GM19328 (cell line): ENCODE data around the gene SNX10.

Experiments used
- ATAC-seq: cut with Tn5 transposase; IDR thresholded peaks from one replicate; pipeline ENCODE4 v1.9.1; 2021; ENCODE audit warnings: mild to moderate bottlenecking, moderate library complexity; ENCODE audit not compliant: unreplicated experiment

Gene SNX10

DNA sequence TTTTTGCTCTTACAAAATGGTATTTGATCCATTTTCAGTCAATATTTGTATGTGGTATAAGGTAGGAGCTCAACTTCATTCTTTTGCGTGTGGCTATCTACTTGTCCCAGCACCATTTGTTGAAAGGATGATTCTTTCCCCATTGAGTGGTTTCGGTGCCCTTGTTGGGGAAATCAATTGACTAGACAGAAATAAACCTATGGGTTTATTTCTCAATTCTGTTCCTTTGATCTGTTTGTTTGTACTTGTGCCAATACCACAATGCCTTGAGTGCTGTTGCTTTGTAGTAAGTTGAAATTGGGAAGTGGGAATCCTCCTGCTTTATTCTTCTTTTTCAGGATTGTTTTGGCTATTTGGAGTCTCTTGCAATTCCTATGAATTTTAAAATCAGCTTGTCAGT is 41.0 kb downstream of the SNX10 start:
- no peak for ATAC-seq

DNA sequence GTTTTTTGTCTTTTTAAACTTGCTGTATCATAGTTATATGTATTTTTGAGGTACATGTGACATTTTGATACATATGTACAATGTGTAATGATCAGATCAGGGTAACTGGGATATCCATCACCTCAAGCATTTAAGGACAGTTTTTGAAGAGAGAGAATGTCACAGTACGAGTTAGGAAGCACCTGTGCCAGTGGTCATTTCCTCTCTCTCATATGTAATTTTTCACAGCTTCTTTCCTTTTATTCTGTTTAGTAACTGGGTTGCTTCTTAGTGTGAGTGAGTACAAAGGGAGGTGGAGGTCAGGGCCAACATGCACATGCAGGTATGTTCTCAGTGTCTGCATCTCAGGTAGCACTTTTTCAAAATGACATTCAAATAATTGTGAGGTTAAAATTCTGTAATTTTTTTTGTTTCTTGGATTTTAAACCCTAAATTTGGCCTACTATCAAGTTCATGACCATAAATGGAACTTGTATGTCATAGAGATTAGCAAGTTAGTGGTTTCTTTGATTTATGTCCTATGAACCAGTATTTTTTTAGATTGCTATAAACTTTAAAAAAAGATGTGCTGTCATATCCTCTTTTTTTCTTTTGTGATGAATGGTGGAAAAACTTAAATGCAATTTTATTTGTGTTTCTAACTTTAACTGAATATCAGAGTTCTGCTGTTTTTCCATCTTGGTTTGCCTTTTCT is 42.7 kb downstream of the SNX10 start:
- no peak for ATAC-seq

DNA sequence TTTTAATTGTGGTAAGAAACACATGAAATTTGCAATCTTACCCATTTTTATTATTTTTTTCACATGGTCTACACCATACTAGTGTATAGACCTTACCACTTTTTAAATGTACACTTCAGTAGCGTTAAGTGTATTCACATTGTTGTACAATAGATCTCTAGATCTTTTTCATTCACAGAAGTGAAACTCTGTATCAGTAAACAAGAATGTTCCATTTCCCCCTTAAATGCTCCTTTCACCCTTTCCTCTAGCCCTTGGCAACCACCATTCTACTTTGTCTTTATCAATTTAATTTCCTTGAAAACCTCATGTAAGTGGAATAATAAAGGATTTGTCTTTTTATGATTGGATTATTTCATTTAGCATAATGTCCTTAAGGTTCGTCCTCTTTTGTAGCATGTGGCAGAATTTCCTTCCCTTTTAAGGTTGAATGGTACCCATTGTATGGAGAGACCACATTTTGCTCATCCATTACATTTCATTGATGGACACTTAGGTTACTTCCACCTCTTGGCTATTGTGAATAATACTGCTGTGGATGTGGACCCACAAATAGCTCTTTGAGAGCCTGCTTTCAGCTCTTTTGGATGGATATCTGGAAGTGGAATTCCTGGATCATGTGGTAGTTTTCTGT is 45.7 kb downstream of the SNX10 start:
- no peak for ATAC-seq

GRCh38 chr7:26340476-26341018 is 48.9 kb downstream of the SNX10 start:
- ATAC-seq, result no peak

GRCh38 chr7:26343320-26343832 is 51.7 kb downstream of the SNX10 start:
- ATAC-seq, result no peak

DNA sequence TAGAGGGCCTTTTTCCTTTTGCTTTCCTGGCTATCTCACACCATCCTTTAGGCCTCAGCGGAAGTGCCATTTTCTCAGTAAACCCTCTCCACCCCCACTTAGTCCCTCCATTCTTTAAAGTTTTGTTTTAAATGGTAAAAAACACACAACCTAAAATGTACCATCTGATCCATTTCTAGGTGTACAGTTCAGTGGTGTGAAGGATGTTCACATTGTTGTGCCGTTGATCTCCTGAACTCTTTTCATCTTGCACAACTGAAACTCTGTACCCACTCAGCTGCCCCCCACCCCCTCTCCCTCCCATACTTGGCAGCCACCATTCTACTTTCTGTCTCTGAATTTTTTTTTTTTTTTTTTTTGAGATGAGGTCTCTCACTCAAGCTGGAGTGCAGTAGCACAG is 52.2 kb downstream of the SNX10 start:
- ATAC-seq, result no peak

DNA sequence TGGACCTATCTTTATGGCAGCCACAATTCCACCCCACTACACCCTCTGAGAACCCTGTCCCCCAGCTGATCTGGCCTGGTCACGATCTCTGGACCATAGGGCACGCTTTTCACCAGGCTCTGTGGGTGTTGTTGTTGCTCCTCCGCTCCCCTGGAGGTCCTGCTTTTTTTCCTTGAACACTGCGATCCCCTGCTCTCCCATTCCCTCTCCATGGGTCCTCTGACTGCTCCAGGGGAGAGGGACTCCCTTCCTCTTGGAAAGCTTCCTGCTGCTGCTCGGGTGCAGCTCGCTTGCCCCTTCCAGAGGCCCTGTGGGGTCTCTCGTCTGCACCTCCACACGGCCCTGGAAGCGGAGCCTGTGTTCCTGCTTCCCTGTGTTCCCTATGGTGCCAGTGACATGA is 53.5 kb downstream of the SNX10 start:
- ATAC-seq, result no peak

DNA sequence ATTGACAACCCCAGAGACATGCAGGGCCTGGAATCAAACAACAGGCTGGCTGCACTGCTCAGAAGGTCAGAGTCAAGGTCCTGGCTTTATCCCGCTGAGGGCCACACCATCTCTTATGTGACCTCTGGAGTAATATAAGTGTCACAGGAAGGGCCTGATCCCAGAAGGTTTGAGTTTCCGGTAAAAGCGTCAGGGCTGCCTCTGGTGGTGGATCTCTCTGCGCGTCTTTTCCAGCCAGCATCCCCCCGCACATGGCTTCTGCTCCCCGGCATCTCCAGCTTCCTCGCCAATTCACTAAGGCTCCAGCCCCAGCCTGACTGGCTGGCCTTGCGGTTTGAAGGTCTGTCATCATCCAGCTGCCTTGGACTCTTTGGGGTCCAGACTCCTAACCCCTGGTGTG is 54.2 kb downstream of the SNX10 start:
- no peak for ATAC-seq

- ATAC-seq, result no peak
Measured at GRCh38 chr7:26346611-26347203, 55.0 kb downstream of the SNX10 start.

- no peak for ATAC-seq
Measured at GRCh38 chr7:26348234-26348851, 56.7 kb downstream of the SNX10 start.

- ATAC-seq, result no peak
Measured at GRCh38 chr7:26349005-26349915, 57.6 kb downstream of the SNX10 start.

- ATAC-seq, result no peak
Measured at GRCh38 chr7:26351171-26351570, 59.5 kb downstream of the SNX10 start.

GRCh38 chr7:26356229-26356628 is 64.6 kb downstream of the SNX10 start:
- no peak for ATAC-seq

DNA sequence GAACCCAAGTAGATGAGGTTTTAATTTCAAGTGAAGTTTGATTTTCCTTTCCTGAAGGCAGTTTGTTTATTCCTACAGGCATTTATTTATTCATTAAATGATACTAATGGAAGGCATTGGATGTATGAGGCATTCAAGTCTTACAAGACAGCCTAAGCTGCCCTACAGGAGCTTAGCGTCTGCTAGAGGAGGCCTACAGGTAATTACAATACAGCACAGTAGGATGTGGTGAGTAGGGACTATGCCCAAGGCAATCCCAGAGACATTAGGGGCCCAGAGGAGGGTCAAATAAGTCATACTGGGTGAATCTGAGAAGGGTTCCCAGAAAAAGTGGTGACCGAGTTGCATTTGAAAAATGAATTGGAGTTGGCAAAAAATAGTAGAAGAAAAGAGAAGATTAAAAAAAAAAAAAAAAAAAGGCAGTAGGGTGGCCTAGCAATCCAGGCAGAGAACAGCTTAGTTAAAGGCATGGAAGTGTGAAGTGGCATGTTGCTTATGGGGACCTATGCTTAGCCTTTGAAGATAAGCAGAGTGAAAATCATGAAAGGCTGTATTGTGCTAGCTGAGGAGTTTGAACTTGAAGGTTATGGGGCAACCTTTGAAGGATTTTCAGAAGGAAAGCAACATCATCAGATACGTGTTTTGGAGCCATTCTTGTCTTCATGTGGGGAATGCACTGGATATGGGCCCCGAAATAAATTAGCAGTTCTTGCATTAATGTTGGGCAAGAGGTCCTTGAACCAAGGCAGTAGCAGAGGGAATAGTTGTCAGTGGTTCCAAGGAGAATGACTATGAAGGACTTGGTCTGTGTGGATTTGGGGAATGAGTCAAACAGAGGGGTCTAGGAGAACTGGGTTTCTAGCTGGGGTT is 65.5 kb downstream of the SNX10 start:
- no peak for ATAC-seq

DNA sequence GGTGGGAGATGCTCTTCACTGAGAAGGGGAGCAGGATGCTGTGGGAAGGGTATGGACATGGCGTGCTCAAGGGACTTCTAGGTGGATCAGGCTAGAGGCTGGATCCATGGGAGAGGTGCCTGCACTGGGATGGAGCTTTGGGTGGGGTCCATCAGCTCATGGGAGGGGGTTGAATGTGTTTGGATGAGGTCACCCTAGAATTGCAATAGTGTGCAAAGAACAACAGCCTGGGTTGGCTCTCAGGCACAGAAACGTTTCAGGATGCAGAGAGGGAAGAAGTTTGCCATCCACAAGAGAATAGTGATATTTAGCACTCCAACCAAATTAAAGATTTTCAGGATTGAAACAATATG is 66.1 kb downstream of the SNX10 start:
- ATAC-seq, result no peak

GRCh38 chr7:26360650-26361049 is 69.0 kb downstream of the SNX10 start:
- ATAC-seq, result no peak

- ATAC-seq, result no peak
Measured at GRCh38 chr7:26361637-26362036, 70.0 kb downstream of the SNX10 start.

GRCh38 chr7:26363465-26363864 is 71.8 kb downstream of the SNX10 start:
- ATAC-seq, result no peak

- ATAC-seq, result peak; percentile 74
Measured at GRCh38 chr7:26365077-26365900, 73.6 kb downstream of the SNX10 start.
